HEK293 (cell line): ENCODE results near the gene WDPCP.

Experiments used
- CTCF ChIA-PET: fragments of 350-600 bp; formaldehyde crosslinking; extraction: SDS; loops from one replicate; lab custom pipeline; 2021; ENCODE audit warnings: antibody characterized with exemption; lab: Yijun Ruan, JAX
- POLR2A ChIA-PET: fragments of 300-600 bp; formaldehyde crosslinking; extraction: SDS; loops from one replicate; lab custom pipeline; 2020; ENCODE audit warnings: antibody characterized with exemption, inconsistent platforms; lab: Yijun Ruan, JAX
- H3K27ac ChIP-seq: fragments of 200-500 bp; sonication (Bioruptor generic); 2 replicates; pipeline ENCODE4 v1.5.1; 2014; ENCODE audit warnings: low read depth, low read length, control low read depth, inconsistent platforms; ENCODE audit errors: extremely low read depth
- H3K36me3 ChIP-seq, 2 experiments: fragments of 200-500 bp in 1 of 2; sonication (Bioruptor generic) in 1 of 2; 1 replicate in 1 of 2; 2 replicates in 1 of 2; pipeline ENCODE4 v1.5.1; 2014 to 2017; ENCODE audit warnings: inconsistent platforms in 2 of 2, low read length in 2 of 2; ENCODE audit not compliant: control insufficient read depth in 2 of 2, insufficient read depth in 1 of 2
- H3K4me1 ChIP-seq: fragments of 200-500 bp; sonication (Bioruptor generic); 2 replicates; pipeline ENCODE4 v1.5.1; 2014; ENCODE audit warnings: mild to moderate bottlenecking, low read length, inconsistent platforms; ENCODE audit not compliant: control insufficient read depth, insufficient read depth
- H3K4me3 ChIP-seq: 2 replicates; pipeline ENCODE4 v1.5.1; 2011; ENCODE audit warnings: low read depth, mild to moderate bottlenecking, control low read depth, low read length, moderate library complexity
- H3K9me3 ChIP-seq: fragments of 200-500 bp; sonication (Bioruptor generic); 2 replicates; pipeline ENCODE4 v1.5.1; 2014; ENCODE audit warnings: low read depth, low read length, inconsistent platforms; ENCODE audit not compliant: control insufficient read depth, insufficient read depth
- GFI1B ChIP-seq: fragments of 450-650 bp; formaldehyde crosslinking; IDR thresholded peaks from 2 replicates; pipeline ENCODE4 v1.5.1; 2016; ENCODE audit warnings: missing biosample characterization, missing genetic modification characterization
- HIC1 ChIP-seq: fragments of 450-650 bp; formaldehyde crosslinking; IDR thresholded peaks from 2 replicates; pipeline ENCODE4 v1.5.1; 2016; ENCODE audit warnings: missing biosample characterization, missing genetic modification characterization
- MYNN ChIP-seq: fragments of 450-650 bp; formaldehyde crosslinking; IDR thresholded peaks from 2 replicates; pipeline ENCODE4 v1.5.1; 2016; ENCODE audit warnings: missing biosample characterization, missing genetic modification characterization, borderline replicate concordance
- PRDM4 ChIP-seq: fragments of 450-650 bp; formaldehyde crosslinking; IDR thresholded peaks from 2 replicates; pipeline ENCODE4 v1.5.1; 2017; ENCODE audit warnings: missing biosample characterization, missing genetic modification characterization
- ZFHX2 ChIP-seq: fragments of 450-650 bp; formaldehyde crosslinking; conservative IDR thresholded peaks from 2 replicates; pipeline ENCODE4 v1.5.1; 2016; ENCODE audit warnings: missing biosample characterization, missing genetic modification characterization
- ZFP3 ChIP-seq: fragments of 450-650 bp; formaldehyde crosslinking; IDR thresholded peaks from 2 replicates; pipeline ENCODE4 v1.5.1; 2016; ENCODE audit warnings: low read depth, missing biosample characterization, missing genetic modification characterization
- ZNF146 ChIP-seq: fragments of 450-650 bp; formaldehyde crosslinking; IDR thresholded peaks from 2 replicates; pipeline ENCODE4 v1.5.1; 2016; ENCODE audit warnings: missing biosample characterization, missing genetic modification characterization
- ZNF18 ChIP-seq: fragments of 450-650 bp; formaldehyde crosslinking; IDR thresholded peaks from 2 replicates; pipeline ENCODE4 v1.5.1; 2016; ENCODE audit warnings: missing biosample characterization, missing genetic modification characterization
- ZNF26 ChIP-seq: fragments of 450-650 bp; formaldehyde crosslinking; IDR thresholded peaks from 2 replicates; pipeline ENCODE4 v1.5.1; 2016; ENCODE audit warnings: missing biosample characterization, missing genetic modification characterization
- ZNF350 ChIP-seq: fragments of 450-650 bp; formaldehyde crosslinking; IDR thresholded peaks from 2 replicates; pipeline ENCODE4 v1.5.0; 2017; ENCODE audit warnings: missing biosample characterization, mild to moderate bottlenecking, missing genetic modification characterization
- ZNF521 ChIP-seq: fragments of 450-650 bp; formaldehyde crosslinking; IDR thresholded peaks from 2 replicates; pipeline ENCODE4 v1.5.1; 2017; ENCODE audit warnings: missing biosample characterization, mild to moderate bottlenecking, missing genetic modification characterization
- ZNF529 ChIP-seq: fragments of 450-650 bp; formaldehyde crosslinking; IDR thresholded peaks from 2 replicates; pipeline ENCODE4 v1.5.1; 2017; ENCODE audit warnings: missing genetic modification characterization, missing biosample characterization; ENCODE audit not compliant: insufficient replicate concordance
- ZNF549 ChIP-seq: fragments of 450-650 bp; IDR thresholded peaks from 2 replicates; pipeline ENCODE4 v1.5.1; 2018; ENCODE audit warnings: missing biosample characterization, missing genetic modification characterization, mild to moderate bottlenecking, inconsistent platforms, moderate library complexity
- ZNF629 ChIP-seq: fragments of 450-650 bp; formaldehyde crosslinking; IDR thresholded peaks from 2 replicates; pipeline ENCODE4 v1.5.1; 2017; ENCODE audit warnings: missing biosample characterization, missing genetic modification characterization
- ZNF776 ChIP-seq: fragments of 450-650 bp; formaldehyde crosslinking; IDR thresholded peaks from 2 replicates; pipeline ENCODE4 v1.5.0; 2017; ENCODE audit warnings: missing biosample characterization, missing genetic modification characterization, borderline replicate concordance
- ZNF837 ChIP-seq: fragments of 450-650 bp; formaldehyde crosslinking; IDR thresholded peaks from 2 replicates; pipeline ENCODE4 v1.5.1; 2016; ENCODE audit warnings: missing biosample characterization, missing genetic modification characterization
- TF ChIP-seq, protein P1 (sequence below): fragments of 450-650 bp; formaldehyde crosslinking; IDR thresholded peaks from 2 replicates; pipeline ENCODE4 v1.5.1; 2017; ENCODE audit warnings: missing biosample characterization, missing genetic modification characterization
- TF ChIP-seq, protein P2 (sequence below): fragments of 450-650 bp; formaldehyde crosslinking; IDR thresholded peaks from 2 replicates; pipeline ENCODE4 v1.5.1; 2017; ENCODE audit warnings: missing biosample characterization, missing genetic modification characterization
- TF ChIP-seq, protein P3 (sequence below): fragments of 450-650 bp; formaldehyde crosslinking; IDR thresholded peaks from 2 replicates; pipeline ENCODE4 v1.5.1; 2016; ENCODE audit warnings: missing biosample characterization, missing genetic modification characterization

Gene WDPCP

GRCh38 chr2:63514237-63514716 lies 74.0 kb downstream of the WDPCP start (continued):
- no peak for TF ChIP-seq ZNF18 (tag by site-specific recombination)
- no peak for TF ChIP-seq ZNF629
- TF ChIP-seq, protein P1, sequence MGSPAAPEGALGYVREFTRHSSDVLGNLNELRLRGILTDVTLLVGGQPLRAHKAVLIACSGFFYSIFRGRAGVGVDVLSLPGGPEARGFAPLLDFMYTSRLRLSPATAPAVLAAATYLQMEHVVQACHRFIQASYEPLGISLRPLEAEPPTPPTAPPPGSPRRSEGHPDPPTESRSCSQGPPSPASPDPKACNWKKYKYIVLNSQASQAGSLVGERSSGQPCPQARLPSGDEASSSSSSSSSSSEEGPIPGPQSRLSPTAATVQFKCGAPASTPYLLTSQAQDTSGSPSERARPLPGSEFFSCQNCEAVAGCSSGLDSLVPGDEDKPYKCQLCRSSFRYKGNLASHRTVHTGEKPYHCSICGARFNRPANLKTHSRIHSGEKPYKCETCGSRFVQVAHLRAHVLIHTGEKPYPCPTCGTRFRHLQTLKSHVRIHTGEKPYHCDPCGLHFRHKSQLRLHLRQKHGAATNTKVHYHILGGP (tag by site-specific recombination), result no peak
- TF ChIP-seq, protein P2, sequence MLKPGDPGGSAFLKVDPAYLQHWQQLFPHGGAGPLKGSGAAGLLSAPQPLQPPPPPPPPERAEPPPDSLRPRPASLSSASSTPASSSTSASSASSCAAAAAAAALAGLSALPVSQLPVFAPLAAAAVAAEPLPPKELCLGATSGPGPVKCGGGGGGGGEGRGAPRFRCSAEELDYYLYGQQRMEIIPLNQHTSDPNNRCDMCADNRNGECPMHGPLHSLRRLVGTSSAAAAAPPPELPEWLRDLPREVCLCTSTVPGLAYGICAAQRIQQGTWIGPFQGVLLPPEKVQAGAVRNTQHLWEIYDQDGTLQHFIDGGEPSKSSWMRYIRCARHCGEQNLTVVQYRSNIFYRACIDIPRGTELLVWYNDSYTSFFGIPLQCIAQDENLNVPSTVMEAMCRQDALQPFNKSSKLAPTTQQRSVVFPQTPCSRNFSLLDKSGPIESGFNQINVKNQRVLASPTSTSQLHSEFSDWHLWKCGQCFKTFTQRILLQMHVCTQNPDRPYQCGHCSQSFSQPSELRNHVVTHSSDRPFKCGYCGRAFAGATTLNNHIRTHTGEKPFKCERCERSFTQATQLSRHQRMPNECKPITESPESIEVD (tag by site-specific recombination), result no peak
- no peak for TF ChIP-seq ZNF529 (tag by site-specific recombination)

- no peak overlapping the region for H3K27ac ChIP-seq
- CTCF ChIA-PET, result no interaction called here
- H3K4me3 ChIP-seq, result no peak overlapping the region
- no peaks in the 10 kb centered on the region for H3K36me3 ChIP-seq
- TF ChIP-seq GFI1B (tag by site-specific recombination), result no peak
- TF ChIP-seq ZNF521 (tag by site-specific recombination), result no peak
- TF ChIP-seq ZNF776 (tag by site-specific recombination), result no peak
- TF ChIP-seq ZNF18 (tag by site-specific recombination), result no peak
- no peak for TF ChIP-seq ZNF837 (tag by site-specific recombination)
- no peak for TF ChIP-seq ZFHX2
- no peak for TF ChIP-seq HIC1 (tag by site-specific recombination)
- TF ChIP-seq ZNF26 (tag by site-specific recombination), result no peak
- no peak for TF ChIP-seq ZFP3
- TF ChIP-seq MYNN (tag by site-specific recombination), result no peak
- TF ChIP-seq ZNF146 (tag by site-specific recombination), result no peak
- TF ChIP-seq ZNF350, result no peak
- TF ChIP-seq PRDM4 (tag by site-specific recombination), result no peak
- TF ChIP-seq, protein P3, sequence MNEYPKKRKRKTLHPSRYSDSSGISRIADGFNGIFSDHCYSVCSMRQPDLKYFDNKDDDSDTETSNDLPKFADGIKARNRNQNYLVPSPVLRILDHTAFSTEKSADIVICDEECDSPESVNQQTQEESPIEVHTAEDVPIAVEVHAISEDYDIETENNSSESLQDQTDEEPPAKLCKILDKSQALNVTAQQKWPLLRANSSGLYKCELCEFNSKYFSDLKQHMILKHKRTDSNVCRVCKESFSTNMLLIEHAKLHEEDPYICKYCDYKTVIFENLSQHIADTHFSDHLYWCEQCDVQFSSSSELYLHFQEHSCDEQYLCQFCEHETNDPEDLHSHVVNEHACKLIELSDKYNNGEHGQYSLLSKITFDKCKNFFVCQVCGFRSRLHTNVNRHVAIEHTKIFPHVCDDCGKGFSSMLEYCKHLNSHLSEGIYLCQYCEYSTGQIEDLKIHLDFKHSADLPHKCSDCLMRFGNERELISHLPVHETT, result no peak
- TF ChIP-seq ZNF549 (tag by site-specific recombination), result no peak
- TF ChIP-seq, all 188 proteins: peak for 0
- H3K4me1 ChIP-seq, result peaks cover 7% of the 10 kb centered on the region; the same call in 1 of the 2 replicates
- POLR2A ChIA-PET, result no interaction called here
- no peaks in the 10 kb centered on the region for H3K9me3 ChIP-seq
These were observed 82.0 kb downstream of the WDPCP start for GRCh38 chr2:63506320-63506719.
